AG04449 (cell line): ENCODE results near the gene TTC23.

Experiments
- CTCF ChIA-PET: fragments of 350-600 bp; formaldehyde crosslinking; extraction: SDS; loops from one replicate; lab custom pipeline; 2021; ENCODE audit warnings: antibody characterized with exemption; lab: Yijun Ruan, JAX
- POLR2A ChIA-PET: fragments of 400-600, 350-600 bp; formaldehyde crosslinking; extraction: SDS; loops from one replicate; lab custom pipeline; 2020; ENCODE audit warnings: antibody characterized with exemption, inconsistent platforms; lab: Yijun Ruan, JAX
- DNase-seq: peaks from one replicate; pipeline ENCODE4 v3.0.0-alpha.2; 2010; ENCODE audit warnings: low read depth, low spot score
- H3K4me3 ChIP-seq: 2 replicates; pipeline ENCODE4 v1.5.1; 2011; ENCODE audit warnings: low read depth, mild to moderate bottlenecking, control low read depth, low read length
- CTCF ChIP-seq: IDR thresholded peaks from one replicate; pipeline ENCODE4 v1.5.1; 2011; ENCODE audit warnings: mild to moderate bottlenecking, moderate library complexity, low read length, control low read depth, inconsistent platforms; ENCODE audit not compliant: insufficient read depth; ENCODE audit errors: missing control alignments

Gene TTC23

DNA sequence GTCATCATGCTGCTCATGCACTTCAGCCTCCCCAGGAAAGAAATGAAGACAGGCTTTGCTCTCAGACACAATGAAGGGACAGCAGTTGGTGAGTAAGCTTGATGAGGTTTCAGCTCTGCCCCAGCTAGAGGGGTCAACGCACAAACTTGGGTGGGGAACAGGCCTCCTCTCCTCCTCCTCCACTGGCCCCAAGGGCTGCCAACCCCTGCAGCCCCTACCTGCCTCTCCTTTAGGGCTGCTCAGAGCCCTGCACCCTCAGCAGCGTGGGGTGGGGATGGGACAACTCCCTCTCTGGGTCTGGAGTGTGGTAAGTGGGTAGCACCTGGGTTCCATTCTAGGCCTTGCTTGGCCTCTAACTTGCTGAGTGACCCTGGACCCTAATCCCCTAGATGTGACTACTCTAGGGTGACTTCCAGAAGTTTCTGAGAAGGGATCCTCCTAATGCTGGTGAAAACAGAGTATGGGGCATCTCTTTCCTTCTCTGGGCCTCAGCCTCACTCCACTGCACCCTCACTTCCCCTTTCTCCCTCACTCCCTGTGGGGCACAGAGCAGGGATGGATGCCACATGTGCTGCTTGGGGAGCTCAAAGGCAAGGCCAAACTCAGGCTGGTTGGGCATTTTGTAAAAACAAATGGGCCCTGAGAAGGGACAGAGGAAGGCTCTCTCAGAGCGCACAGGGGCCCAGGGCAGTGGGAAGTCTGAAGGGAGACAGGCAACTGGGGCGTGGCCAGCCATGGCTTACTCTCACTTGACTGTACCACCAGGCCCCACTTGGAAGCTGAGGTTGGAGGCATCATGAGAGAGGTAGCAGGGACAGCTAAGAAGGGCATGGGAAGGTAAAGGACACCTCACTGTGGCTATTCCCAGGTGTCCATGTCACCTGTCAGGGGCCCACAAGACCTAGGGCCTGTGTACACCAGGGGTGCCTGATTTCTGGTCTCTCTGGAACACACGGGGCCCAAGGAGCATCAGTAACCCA, 80.5 kb downstream of the TTC23 start:
- ChIA-PET CTCF (interaction anchor here (1.1 to 2.7 kb wide), 5 partner anchors 13 to 68 kb away, joined by 4 to 14 read pairs (median 8); partner anchors contain the start of gene SYNM), POLR2A (interaction anchor here (0.7 to 1.7 kb wide), 2 partner anchors 33 to 45 kb away, joined by 3 to 6 read pairs; no protein-coding TSS in a partner anchor)
- no peak for DNase-seq
- TF ChIP-seq CTCF: no peak
- H3K4me3 ChIP-seq: no peak overlapping the region

GRCh38 chr15:99167640-99168039, 81.7 kb downstream of the TTC23 start:
- no peak overlapping the region for H3K4me3 ChIP-seq
- no peak for TF ChIP-seq CTCF
- ChIA-PET CTCF (interaction anchor here (1.4 to 2.2 kb wide), 2 partner anchors 11 to 46 kb away, joined by 3 to 6 read pairs; no protein-coding TSS in a partner anchor), POLR2A (no interaction called here)
- DNase-seq: no peak

DNA sequence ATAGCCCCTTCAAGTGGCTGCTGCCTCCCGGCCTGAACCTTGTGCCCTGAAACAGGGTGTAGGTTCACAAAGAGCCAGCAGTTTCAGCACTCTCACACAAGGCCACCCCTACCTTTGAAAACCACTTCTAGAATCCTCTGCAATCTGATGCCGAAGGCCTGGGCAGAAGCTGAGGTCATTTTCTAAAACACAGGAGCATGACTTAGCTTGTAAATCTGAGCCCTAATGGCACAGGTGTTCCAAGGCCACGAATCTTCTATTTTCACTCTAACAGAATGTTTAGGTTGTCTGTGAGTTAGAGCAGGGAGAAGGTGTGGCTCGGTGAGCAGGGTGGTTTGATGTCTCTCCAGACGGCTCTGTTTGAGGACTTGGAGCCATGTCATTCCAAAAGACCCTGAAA, 82.2 kb downstream of the TTC23 start:
- CTCF ChIA-PET: interaction anchor here (1.4 to 2.2 kb wide), 2 partner anchors 11 to 47 kb away, joined by 3 to 6 read pairs; no protein-coding TSS in a partner anchor
- DNase-seq: no peak
- POLR2A ChIA-PET: no interaction called here
- H3K4me3 ChIP-seq: no peak overlapping the region
- no peak for TF ChIP-seq CTCF

DNA sequence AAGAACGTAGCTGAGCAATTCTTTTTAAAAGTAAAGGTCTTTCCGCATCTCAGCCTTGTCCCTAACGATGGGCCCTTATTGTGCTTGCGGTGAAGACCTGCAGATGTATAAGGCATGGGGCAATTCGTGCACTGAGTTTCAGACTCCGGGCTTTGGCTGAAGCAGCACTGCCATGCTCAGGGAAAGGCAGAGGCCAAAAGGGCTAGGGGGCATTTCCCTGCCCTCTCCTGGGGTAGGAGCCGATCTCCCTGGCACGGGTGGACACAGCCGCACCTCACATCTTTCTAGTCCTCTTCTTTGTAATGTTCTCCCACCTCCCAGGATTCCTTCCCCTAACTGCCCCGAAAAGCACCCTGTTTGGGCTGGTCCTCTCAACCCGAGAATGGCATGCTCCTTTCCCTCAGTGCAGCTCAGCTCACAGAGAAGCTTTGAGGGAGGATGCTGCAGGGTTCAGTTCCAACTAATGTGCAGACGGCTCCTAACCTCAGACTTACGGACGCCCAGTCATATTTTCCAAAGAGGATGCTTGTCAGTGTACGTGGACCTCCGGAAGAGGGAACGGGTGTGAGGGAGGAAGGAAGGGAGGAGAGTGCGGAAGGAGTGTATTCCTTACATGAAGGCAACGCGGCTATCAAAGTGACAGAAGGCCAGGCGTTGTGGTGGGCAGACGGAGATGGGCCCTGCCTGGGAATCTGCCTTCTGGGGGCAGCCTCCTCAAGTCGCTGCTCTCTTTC, 83.3 kb downstream of the TTC23 start:
- DNase-seq: no peak
- CTCF ChIA-PET: interaction anchor here (1.4 kb wide), 1 partner anchor 48 kb away, joined by 3 read pairs; no protein-coding TSS in a partner anchor
- POLR2A ChIA-PET: no interaction called here
- no peak overlapping the region for H3K4me3 ChIP-seq
- no peak for TF ChIP-seq CTCF

- ChIA-PET CTCF (no interaction called here), POLR2A (no interaction called here)
- TF ChIP-seq CTCF: no peak
- no peak for DNase-seq
- no peak overlapping the region for H3K4me3 ChIP-seq
Observed at GRCh38 chr15:99165020-99165790, 84.2 kb downstream of the TTC23 start.
